Measurements from ENCODE around the gene KRT6A. TPM values are rescaled to one million over a fixed set of nuclear protein-coding genes. Genes with fewer than 3 reads are reported as not detected.
"Not testable (repeated sequence)": the region's sequence is repeated elsewhere in the genome, so short reads cannot be mapped to it uniquely, and the experiment has no call there.

The KRT6A gene
- total RNA-seq, 2 donors from 2014 or later = not detected

- Mint-ChIP-seq H3K27me3 (peaks cover 44 to 50% of the 10 kb centered on the region in 2 donors), H3K36me3 (peaks cover 13% of the 10 kb centered on the region)
- H3K9me3 Mint-ChIP-seq; H3K4me3 Mint-ChIP-seq; H3K4me1 Mint-ChIP-seq (ENCODE audit: low read depth in 2 of 2); DNase-seq (ENCODE audit: low spot score); H3K27ac Mint-ChIP-seq: not testable (repeated sequence)
- peak in 1 of 2 donors; percentile 20 for ATAC-seq
These were observed 5.2 kb downstream of the KRT6A start for GRCh38 chr12:52487744-52488443.

- no peak overlapping the region for H3K27ac Mint-ChIP-seq
- H3K4me1 Mint-ChIP-seq (ENCODE audit: low read depth in 2 of 2) = no peaks in the 10 kb centered on the region
- H3K4me3 Mint-ChIP-seq = no peak overlapping the region
- peaks cover 48 to 52% of the 10 kb centered on the region in 2 donors for H3K27me3 Mint-ChIP-seq
- H3K9me3 Mint-ChIP-seq = no peaks in the 10 kb centered on the region
- ATAC-seq = no peak
- DNase-seq (ENCODE audit: low spot score) = no peak
- H3K36me3 Mint-ChIP-seq = peaks cover 13% of the 10 kb centered on the region
These were observed 5.8 kb downstream of the KRT6A start for GRCh38 chr12:52487211-52487610.

GRCh38 chr12:52486166-52487105 is 6.6 kb downstream of the KRT6A start:
- DNase-seq (ENCODE audit: low spot score) (no peak), ATAC-seq (no peak)
- Mint-ChIP-seq H3K9me3 (no peaks in the 10 kb centered on the region), H3K27ac (no peak overlapping the region), H3K4me1 (ENCODE audit: low read depth in 2 of 2) (no peaks in the 10 kb centered on the region), H3K27me3 (peaks cover 46 to 50% of the 10 kb centered on the region in 2 donors), H3K36me3 (peaks cover 13% of the 10 kb centered on the region), H3K4me3 (no peak overlapping the region)

GRCh38 chr12:52480073-52480472 is 13.0 kb downstream of the KRT6A start:
- no peaks in the 10 kb centered on the region for H3K4me1 Mint-ChIP-seq (ENCODE audit: low read depth in 2 of 2)
- H3K27me3 Mint-ChIP-seq = peaks cover 22 to 39% of the 10 kb centered on the region in 2 donors
- no peak overlapping the region for H3K27ac Mint-ChIP-seq
- H3K4me3 Mint-ChIP-seq = no peak overlapping the region
- DNase-seq (ENCODE audit: low spot score) = no peak
- peaks cover 8% of the 10 kb centered on the region for H3K36me3 Mint-ChIP-seq
- H3K9me3 Mint-ChIP-seq = no peaks in the 10 kb centered on the region
- ATAC-seq = no peak

- no peak for DNase-seq (ENCODE audit: low spot score)
- H3K4me1 Mint-ChIP-seq (ENCODE audit: low read depth in 2 of 2) = no peaks in the 10 kb centered on the region
- H3K9me3 Mint-ChIP-seq = no peaks in the 10 kb centered on the region
- no peak for ATAC-seq
- no peak overlapping the region for H3K4me3 Mint-ChIP-seq
- peaks cover 1 to 15% of the 10 kb centered on the region in 2 donors for H3K27me3 Mint-ChIP-seq
- no peak overlapping the region for H3K27ac Mint-ChIP-seq
- H3K36me3 Mint-ChIP-seq = no peaks in the 10 kb centered on the region
These were observed 15.4 kb downstream of the KRT6A start for GRCh38 chr12:52477651-52478050.

- Mint-ChIP-seq H3K9me3 (no peaks in the 10 kb centered on the region), H3K36me3 (no peaks in the 10 kb centered on the region), H3K27me3 (peaks cover 0 to 8% of the 10 kb centered on the region in 2 donors), H3K27ac (no peak overlapping the region), H3K4me3 (no peak overlapping the region), H3K4me1 (ENCODE audit: low read depth in 2 of 2) (no peaks in the 10 kb centered on the region)
- DNase-seq (ENCODE audit: low spot score) (no peak), ATAC-seq (no peak)
These were observed 18.8 kb downstream of the KRT6A start for GRCh38 chr12:52474212-52474611.

GRCh38 chr12:52473768-52474167 is 19.3 kb downstream of the KRT6A start, which contains the start of gene KRT6C:
Gene KRT6C (minus strand): TSS chr12:52473805. CDS start chr12:52473737, 68 bp downstream.
- H3K4me3 Mint-ChIP-seq = no peak within 1 kb of the TSS
- no peak within 1 kb of the TSS for H3K27ac Mint-ChIP-seq
- no peaks in the 10 kb centered on the region for H3K36me3 Mint-ChIP-seq
- ATAC-seq (no peak), DNase-seq (ENCODE audit: low spot score) (no peak)
- no peaks in the 10 kb centered on the region for H3K4me1 Mint-ChIP-seq (ENCODE audit: low read depth in 2 of 2)
- peaks cover 0 to 8% of the 10 kb centered on the region in 2 donors for H3K27me3 Mint-ChIP-seq
- H3K9me3 Mint-ChIP-seq = no peaks in the 10 kb centered on the region

- H3K9me3 Mint-ChIP-seq = no peaks in the 10 kb centered on the region
- ATAC-seq = no peak
- H3K27me3 Mint-ChIP-seq = peaks cover 8 to 21% of the 10 kb centered on the region in 2 donors
- no peak for DNase-seq (ENCODE audit: low spot score)
- no peaks in the 10 kb centered on the region for H3K4me1 Mint-ChIP-seq (ENCODE audit: low read depth in 2 of 2)
- no peak overlapping the region for H3K4me3 Mint-ChIP-seq
- no peak overlapping the region for H3K27ac Mint-ChIP-seq
- H3K36me3 Mint-ChIP-seq = no peaks in the 10 kb centered on the region
These were observed 23.2 kb downstream of the KRT6A start for GRCh38 chr12:52469853-52470252.

GRCh38 chr12:52464897-52465296 is 28.2 kb downstream of the KRT6A start:
- Mint-ChIP-seq H3K9me3 (no peaks in the 10 kb centered on the region), H3K4me1 (ENCODE audit: low read depth in 2 of 2) (no peaks in the 10 kb centered on the region), H3K36me3 (no peaks in the 10 kb centered on the region), H3K27me3 (peaks cover 23 to 40% of the 10 kb centered on the region in 2 donors), H3K4me3 (no peak overlapping the region), H3K27ac (no peak overlapping the region)
- ATAC-seq = no peak
- DNase-seq (ENCODE audit: low spot score) = no peak

- Mint-ChIP-seq H3K4me1 (ENCODE audit: low read depth in 2 of 2) (no peaks in the 10 kb centered on the region), H3K4me3 (no peak overlapping the region), H3K9me3 (no peaks in the 10 kb centered on the region), H3K27ac (no peak overlapping the region), H3K36me3 (no peaks in the 10 kb centered on the region), H3K27me3 (peaks cover 22 to 27% of the 10 kb centered on the region in 2 donors)
- no peak for DNase-seq (ENCODE audit: low spot score)
- no peak for ATAC-seq
These were observed 31.4 kb downstream of the KRT6A start for GRCh38 chr12:52461693-52462092.

GRCh38 chr12:52458861-52459260 is 34.2 kb downstream of the KRT6A start:
- H3K4me1 Mint-ChIP-seq (ENCODE audit: low read depth in 2 of 2) = peaks cover 14 to 18% of the 10 kb centered on the region in 2 donors
- H3K27ac Mint-ChIP-seq = no peak overlapping the region
- ATAC-seq = no peak
- H3K9me3 Mint-ChIP-seq = no peaks in the 10 kb centered on the region
- no peaks in the 10 kb centered on the region for H3K36me3 Mint-ChIP-seq
- H3K4me3 Mint-ChIP-seq = no peak overlapping the region
- H3K27me3 Mint-ChIP-seq = peaks cover 12 to 13% of the 10 kb centered on the region in 2 donors
- DNase-seq (ENCODE audit: low spot score) = no peak

- DNase-seq (ENCODE audit: low spot score) (no peak), ATAC-seq (peak in 1 of 2 donors; percentile 52)
- H3K36me3 Mint-ChIP-seq = no peaks in the 10 kb centered on the region
- H3K27ac Mint-ChIP-seq = no peak overlapping the region
- no peaks in the 10 kb centered on the region for H3K9me3 Mint-ChIP-seq
- H3K4me1 Mint-ChIP-seq (ENCODE audit: low read depth in 2 of 2) = peaks cover 14 to 18% of the 10 kb centered on the region in 2 donors
- peaks cover 0 to 8% of the 10 kb centered on the region in 2 donors for H3K27me3 Mint-ChIP-seq
- H3K4me3 Mint-ChIP-seq = no peak overlapping the region
These were observed 37.2 kb downstream of the KRT6A start for GRCh38 chr12:52455821-52456220.

- no peaks in the 10 kb centered on the region for H3K36me3 Mint-ChIP-seq
- H3K27me3 Mint-ChIP-seq = peaks cover 0 to 4% of the 10 kb centered on the region in 2 donors
- H3K4me3 Mint-ChIP-seq = no peak overlapping the region
- ATAC-seq (no peak), DNase-seq (ENCODE audit: low spot score) (no peak)
- H3K27ac Mint-ChIP-seq = no peak overlapping the region
- H3K4me1 Mint-ChIP-seq (ENCODE audit: low read depth in 2 of 2) = peaks cover 14 to 18% of the 10 kb centered on the region in 2 donors
- no peaks in the 10 kb centered on the region for H3K9me3 Mint-ChIP-seq
These were observed 38.5 kb downstream of the KRT6A start for GRCh38 chr12:52454411-52455201.
